Measurements from ENCODE around the gene ARRB2.
A peak's percentile ranks its signal among the peaks of the same experiment; 100 is the strongest.
"Not testable (repeated sequence)": the region's sequence is repeated elsewhere in the genome, so short reads cannot be mapped to it uniquely, and the experiment has no call there.

Gene ARRB2

GRCh38 chr17:4703330-4703691, 7.1 kb upstream of the ARRB2 start:
- no peak for DNase-seq (ENCODE audit: low spot score)

GRCh38 chr17:4704574-4704907, 5.9 kb upstream of the ARRB2 start:
- DNase-seq (ENCODE audit: low spot score) = not testable (repeated sequence)

GRCh38 chr17:4704991-4705390, 5.4 kb upstream of the ARRB2 start:
- DNase-seq (ENCODE audit: low spot score) = no peak

GRCh38 chr17:4706121-4706520, 4.3 kb upstream of the ARRB2 start:
- DNase-seq (ENCODE audit: low spot score) = peak; percentile 15

- no peak for DNase-seq (ENCODE audit: low spot score)
Observed at GRCh38 chr17:4708436-4708835, 2.0 kb upstream of the ARRB2 start.

- peak; percentile 30 for DNase-seq (ENCODE audit: low spot score)
Observed at GRCh38 chr17:4710693-4711634, 532 bp downstream of the ARRB2 start.

GRCh38 chr17:4711661-4712181, 1.3 kb downstream of the ARRB2 start:
- DNase-seq (ENCODE audit: low spot score) = no peak

- no peak for DNase-seq (ENCODE audit: low spot score)
Observed at GRCh38 chr17:4712526-4712925, 2.1 kb downstream of the ARRB2 start.

- DNase-seq (ENCODE audit: low spot score) = not testable (repeated sequence)
Observed at GRCh38 chr17:4714340-4715062, 4.1 kb downstream of the ARRB2 start.

GRCh38 chr17:4715063-4715744, 4.8 kb downstream of the ARRB2 start:
- no peak for DNase-seq (ENCODE audit: low spot score)

GRCh38 chr17:4716081-4716480, 5.6 kb downstream of the ARRB2 start:
- DNase-seq (ENCODE audit: low spot score) = no peak

- no peak for DNase-seq (ENCODE audit: low spot score)
Observed at GRCh38 chr17:4717791-4718190, 7.4 kb downstream of the ARRB2 start.

- no peak for DNase-seq (ENCODE audit: low spot score)
Observed at GRCh38 chr17:4718276-4718675, 7.8 kb downstream of the ARRB2 start.

- DNase-seq (ENCODE audit: low spot score) = no peak
Observed at GRCh38 chr17:4719146-4719545, 8.7 kb downstream of the ARRB2 start.

- DNase-seq (ENCODE audit: low spot score) = no peak
Observed at GRCh38 chr17:4719684-4720221, 9.3 kb downstream of the ARRB2 start.

GRCh38 chr17:4720787-4721186, 10.4 kb downstream of the ARRB2 start:
- no peak for DNase-seq (ENCODE audit: low spot score)

- no peak for DNase-seq (ENCODE audit: low spot score)
Observed at GRCh38 chr17:4721203-4722135, 11.0 kb downstream of the ARRB2 start.

GRCh38 chr17:4722678-4723240, 12.3 kb downstream of the ARRB2 start:
- DNase-seq (ENCODE audit: low spot score) = no peak

GRCh38 chr17:4724650-4725049, 14.2 kb downstream of the ARRB2 start:
- no peak for DNase-seq (ENCODE audit: low spot score)

GRCh38 chr17:4725646-4726310, 15.3 kb downstream of the ARRB2 start:
- no peak for DNase-seq (ENCODE audit: low spot score)

Data from AG08395 (cell line).